Glomerular endothelial cell (primary cell): Measurements from ENCODE around the gene TBC1D2B. TPM values are rescaled to one million over a fixed set of nuclear protein-coding genes. Genes with fewer than 3 reads are reported as not detected.
"Not testable (repeated sequence)": the region's sequence is repeated elsewhere in the genome, so short reads cannot be mapped to it uniquely, and the experiment has no call there.

Experiments used
- DNase-seq: peaks from one replicate; pipeline ENCODE4 v3.0.0-alpha.2; 2011; ENCODE audit warnings: low read depth, low spot score; ENCODE audit errors: extremely low read depth
- total RNA-seq: library from RNA; depleted of rRNA; stranded (reverse); fragments of >200 nt; gene quantifications from 2 replicates; pipeline ENCODE4 v1.2.3, GENCODE V29; 2015

The TBC1D2B gene
- total RNA-seq, 1 donor from 2014 or later = 41.5 TPM

DNA sequence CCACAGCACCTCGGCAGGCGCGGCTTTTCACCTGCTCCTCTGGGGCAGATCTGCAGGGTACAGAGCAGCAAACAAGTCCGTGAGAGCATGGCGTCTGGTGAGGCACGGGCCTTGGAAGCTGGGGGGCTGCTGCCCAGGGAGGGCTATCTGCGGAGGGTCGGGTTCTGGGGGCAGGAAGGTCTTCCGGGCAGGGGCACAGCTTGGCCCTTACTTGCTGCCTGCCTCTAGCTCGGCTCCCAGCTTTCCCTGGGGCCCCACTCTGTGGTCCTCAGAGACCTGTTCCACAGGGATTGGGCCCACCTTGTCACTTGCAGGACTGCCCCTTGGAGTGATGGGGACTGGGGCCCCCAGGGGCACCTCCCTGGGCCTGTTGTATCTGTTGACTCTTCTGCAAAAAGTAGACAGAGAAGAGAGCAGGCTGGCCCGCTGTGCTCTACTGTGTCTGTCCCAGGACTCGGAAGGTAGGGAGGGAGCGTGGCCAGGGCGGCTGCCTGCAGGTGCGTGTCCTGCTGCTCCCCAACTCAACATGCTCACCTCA lies 84.1 kb downstream of the TBC1D2B start:
- DNase-seq = no peak

DNA sequence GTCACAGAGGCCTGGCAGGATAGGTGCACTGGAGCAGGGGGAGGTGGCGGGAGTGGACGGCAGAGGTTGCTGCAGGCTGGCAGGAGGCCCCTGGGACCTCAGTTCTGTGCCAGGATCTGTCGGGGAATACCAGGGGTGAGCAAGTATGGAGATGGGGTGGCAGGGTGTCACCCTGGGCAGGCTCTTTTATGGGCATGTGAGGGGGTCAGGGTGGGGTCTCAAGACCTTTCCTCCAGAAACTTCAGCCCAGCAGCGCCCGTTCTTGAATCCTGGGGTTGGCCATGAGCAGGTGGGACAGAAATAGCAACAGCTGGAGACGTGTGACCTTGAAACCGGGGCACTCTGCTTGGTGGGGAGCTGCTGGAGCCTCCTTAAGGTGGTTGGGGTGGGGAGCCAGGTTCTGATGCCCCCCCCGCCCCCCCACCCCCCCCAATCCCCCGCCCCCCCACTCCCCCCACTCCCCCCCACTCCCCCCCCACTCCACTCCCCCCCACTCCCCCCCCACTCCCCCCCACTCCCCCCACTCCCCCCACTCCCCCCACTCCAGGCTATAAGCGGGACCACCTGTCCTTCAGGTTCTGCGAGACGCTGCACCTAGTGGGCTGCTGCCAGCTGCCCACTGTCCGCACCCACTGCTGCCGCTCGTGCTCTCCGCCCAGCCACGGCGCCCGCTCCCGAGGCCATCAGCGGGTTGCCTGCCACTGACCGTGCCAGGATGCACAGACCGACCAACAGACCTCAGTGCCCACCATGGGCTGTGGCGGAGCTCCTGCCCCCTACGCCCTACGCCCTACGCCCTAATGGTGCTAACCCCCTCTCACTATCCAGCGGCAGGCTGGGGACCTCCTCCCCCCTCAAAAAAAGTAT lies 84.9 kb downstream of the TBC1D2B start:
- DNase-seq = no peak

DNA sequence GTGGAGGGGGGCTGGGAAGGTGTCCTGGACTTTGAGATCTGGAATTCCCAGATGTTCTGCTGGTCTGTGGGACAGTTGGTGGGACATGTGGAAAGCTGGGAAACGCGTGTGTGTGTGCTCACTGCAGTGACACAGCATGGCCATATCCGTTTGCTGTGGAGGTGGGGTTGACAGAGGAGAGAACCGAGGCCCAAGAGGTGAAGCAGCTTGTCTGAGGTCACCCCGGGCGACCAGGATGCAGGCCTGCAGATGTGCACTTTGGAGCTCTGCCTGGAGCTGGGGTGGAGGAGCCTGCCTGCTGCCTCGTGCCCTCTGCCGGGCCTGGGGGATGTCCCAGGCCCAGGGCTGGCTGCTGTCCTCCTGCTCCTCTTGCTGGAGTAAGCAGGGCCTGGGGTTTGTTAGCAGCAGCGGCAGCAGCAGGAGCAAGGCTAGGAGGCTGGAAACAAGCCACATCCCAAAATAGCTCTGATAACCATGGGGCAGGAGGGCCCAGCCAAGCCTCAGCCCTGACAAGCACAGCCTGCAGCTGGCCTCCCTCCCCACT lies 85.8 kb downstream of the TBC1D2B start:
- not testable (repeated sequence) for DNase-seq

DNA sequence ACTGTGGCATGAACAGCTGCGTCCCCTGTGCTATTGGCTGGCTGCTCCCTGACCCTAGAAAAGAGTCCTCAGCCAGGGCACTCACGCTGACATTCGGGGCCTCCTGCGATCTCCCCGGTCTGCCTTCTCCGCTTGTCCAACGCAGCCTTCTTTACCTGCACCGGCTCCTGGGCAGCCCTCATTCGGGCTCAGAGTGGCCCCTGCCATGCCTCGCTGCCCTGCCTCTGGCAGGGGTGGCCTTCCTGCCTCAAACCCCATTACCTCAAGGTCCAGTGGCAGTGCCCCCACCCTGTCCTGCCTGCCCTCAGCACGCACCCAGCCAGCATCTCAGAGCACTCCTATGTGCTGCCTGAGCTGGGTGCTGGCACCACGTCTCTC lies 86.5 kb downstream of the TBC1D2B start:
- no peak for DNase-seq

DNA sequence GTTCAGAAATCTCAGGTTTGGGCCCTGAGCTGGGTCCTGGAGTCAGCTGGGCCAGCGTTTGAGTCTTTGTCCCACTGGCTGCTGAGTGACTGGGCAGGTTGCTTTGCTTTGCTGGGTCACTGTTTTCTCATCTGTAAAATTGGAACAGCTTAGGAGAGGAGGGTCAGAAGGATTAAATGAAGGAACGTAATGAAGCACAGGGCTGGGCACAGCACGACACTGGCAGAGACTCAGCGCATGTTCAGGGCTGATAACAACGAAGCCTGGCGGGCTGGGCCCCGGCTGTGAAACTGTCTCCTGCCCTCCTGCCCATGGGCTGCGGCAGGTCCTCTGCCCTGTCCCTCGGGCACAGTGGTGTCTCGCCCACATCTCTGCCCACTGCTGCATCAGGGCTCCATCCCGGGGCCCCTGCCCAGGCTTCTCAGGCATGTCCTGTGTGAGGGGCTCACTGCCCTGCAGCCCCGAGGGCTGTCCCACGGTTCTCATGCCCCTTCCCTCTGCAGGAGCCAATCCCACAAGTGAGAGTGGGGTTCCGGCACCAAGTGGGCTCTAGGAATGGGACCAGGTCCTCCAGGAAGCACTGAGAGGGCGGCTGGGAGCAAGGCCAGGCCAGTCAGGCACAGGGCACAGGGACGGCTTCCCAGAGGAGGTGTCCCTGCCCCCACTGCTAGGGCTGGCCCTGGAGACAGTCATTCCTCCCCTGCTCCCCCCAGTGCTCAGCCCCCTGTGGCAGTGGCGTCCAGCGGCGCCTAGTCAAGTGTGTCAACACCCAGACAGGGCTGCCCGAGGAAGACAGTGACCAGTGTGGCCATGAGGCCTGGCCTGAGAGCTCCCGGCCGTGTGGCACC lies 88.0 kb downstream of the TBC1D2B start:
- DNase-seq = no peak

DNA sequence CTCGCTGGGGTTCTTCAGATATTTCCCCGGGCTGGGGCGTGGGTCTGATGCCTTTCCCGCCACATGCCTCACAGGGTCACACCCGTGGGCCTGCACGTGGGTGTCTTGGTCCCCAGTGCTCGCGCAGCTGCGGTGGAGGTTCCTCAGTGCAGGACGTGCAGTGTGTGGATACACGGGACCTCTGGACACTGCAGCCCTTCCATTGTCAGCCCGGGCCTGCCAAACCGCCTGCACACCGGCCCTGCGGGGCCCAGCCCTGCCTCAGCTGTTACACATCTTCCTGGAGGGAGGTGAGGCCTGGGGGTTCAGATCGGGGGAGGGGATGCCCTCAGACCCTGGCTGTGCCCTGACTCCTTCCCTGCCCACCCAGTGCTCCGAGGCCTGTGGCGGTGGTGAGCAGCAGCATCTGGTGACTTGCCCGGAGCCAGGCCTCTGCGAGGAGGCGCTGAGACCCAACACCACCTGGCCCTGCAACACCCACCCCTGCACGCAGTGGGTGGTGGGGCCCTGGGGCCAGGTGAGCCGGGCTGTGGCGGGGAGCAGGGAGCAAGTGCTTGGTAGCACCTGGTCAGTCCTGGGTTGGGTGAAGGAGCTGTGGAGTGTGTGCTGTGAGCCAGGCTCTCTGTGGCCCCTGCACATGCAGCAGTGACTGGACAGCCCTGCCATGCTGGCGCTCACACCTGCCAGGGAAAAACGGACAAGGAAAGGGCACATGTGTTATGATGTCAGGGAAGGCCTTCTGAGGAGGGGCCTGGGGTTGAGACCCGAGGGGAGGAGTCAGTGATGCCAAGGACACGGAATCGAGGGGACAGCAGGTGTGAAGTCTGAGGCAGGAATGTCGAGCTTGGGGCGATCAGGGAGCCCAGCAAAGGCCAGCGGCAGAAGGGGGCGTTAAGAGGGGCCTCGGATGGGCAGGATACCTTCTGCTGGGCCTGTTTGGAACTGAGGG lies 88.9 kb downstream of the TBC1D2B start:
- no peak for DNase-seq

DNA sequence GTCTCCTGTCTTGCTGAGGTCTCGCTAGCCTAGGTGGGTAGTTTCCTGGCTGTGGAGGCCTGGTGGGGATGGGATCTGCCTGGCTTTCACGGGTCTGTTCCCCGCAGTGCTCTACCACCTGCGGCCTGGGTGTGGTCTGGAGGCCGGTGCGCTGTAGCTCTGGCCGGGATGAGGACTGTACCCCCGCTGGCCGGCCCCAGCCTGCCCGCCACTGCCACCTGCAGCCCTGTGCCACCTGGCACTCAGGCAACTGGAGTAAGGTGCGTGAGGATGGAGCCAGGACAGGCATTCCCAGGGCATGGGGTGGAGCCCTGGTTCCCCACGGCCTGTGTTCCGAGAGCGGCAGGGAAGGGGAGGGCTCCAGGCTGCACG lies 89.8 kb downstream of the TBC1D2B start:
- not testable (repeated sequence) for DNase-seq

DNA sequence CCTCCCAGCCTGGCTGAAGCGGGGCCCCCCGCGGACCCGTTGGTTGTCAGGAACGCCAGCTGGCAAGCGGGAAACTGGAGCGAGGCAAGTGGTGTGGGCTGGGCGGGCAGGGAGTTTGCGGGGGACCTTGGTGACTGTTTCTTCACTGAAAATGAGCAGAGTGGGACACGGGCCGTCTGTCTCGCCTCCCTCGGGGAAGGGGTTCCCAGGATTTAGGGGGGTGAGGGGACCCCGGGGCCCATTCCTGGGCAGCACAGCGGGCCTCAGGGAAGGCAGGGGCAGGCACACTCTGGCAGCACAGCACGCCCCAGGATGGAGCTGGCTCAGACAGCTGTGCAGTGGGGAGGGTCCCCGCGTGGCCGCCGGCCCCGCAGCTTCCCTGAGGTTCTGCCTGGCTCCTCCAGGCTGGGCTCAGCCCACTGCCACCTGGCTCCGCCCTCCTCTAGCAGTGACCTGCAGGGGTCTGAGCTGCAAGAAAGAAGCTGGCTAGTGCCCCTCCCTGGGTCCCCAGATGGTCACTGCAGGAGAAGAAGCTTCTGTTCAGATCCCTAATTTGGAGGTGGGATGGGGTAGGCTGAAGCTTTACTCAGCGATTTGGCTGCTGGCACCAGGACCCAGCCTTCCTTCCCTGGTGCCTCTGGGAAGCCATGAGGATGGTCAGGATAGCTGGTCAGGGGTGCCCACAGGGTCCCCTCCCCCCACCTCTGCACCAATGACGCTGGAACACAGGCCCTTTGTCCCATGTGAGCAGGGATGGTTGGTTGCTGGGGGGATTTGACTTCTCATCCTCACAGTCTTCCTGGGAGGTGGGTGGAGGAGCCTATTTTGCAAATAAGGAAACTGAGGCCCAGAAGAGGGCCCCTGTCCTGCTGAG lies 90.4 kb downstream of the TBC1D2B start:
- DNase-seq = no peak

DNA sequence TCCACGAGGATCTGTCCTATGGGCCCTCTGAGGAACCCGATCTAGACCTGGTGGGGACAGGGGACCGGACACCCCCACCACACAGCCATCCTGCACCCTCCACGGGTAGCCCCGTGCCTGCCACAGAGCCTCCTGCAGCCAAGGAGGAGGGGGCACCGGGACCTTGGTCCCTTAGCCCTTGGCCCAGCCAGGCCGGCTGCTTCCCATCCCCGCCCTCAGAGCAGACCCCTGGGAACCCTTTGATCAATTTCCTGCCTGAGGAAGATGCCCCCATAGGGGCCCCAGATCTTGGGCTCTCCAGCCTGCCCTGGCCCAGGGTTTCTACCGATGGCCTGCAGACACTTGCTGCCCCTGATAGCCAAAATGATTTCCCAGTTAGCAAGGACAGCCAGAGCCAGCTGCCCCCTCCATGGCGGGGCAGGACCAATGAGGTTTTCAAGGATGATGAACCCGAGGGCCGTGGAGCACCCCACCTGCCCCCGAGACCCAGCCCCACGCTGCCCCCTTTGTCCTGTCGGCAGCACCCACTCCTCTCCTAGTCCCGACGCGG lies 91.5 kb downstream of the TBC1D2B start:
- no peak for DNase-seq

DNA sequence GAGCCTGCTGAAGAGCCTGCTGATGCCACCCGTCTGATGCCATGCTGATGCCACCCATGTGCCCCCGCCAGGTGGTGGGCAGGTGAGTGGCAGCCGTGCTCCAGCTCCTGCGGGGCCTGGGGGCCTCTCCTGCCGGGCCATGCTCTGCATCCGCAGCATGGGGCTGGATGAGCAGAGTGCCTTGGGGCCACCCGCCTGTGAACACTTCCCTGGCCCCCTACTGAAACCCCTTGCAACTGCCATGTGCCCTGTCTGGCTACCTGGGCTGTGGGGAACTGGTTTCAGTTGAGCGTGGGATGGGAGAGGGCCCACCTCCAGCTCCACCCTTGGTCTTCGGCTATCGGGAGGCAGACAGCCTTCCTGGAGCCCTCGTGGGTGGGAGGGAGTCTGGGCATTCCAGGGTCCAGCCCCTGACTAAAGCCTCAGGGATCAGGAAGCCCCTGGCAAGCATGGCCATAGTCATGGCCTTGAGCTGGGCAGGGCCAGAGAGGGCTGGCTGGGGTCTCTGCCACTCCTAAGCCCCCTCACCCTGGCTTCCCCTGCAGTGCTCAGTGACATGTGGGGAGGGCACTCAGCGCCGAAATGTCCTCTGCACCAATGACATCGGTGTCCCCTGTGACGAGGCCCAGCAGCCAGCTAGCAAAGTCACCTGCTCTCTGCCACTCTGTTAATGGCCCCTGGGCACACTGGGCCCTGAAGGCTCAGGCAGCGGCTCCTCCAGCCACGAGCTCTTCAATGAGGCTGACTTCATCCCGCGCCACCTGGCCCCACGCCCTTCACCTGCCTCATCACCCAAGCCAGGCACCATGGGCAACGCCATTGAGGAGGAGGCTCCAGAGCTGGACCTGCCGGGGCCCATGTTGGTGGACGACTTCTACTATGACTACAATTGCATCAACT lies 92.2 kb downstream of the TBC1D2B start:
- no peak for DNase-seq

DNA sequence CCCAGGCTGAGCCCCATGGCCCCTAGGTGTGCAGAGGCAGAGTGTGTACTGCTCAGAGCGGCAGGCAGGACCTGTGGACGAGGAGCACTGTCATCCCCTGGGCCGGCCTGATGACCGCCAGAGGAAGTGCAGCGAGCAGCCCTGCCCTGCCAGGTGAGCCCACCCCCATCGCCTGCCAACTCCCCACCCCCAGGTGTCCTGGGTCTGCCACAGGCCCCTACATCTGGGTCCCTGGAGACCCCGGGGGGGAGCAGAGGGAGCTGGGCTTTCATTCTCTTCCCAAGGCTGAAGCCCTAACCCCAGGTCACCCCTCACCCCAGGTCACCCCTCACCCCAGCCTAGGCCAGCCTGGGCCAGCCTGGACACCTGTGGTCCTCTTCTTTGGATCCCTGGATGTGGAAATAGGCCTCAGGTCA lies 93.1 kb downstream of the TBC1D2B start:
- no peak for DNase-seq

DNA sequence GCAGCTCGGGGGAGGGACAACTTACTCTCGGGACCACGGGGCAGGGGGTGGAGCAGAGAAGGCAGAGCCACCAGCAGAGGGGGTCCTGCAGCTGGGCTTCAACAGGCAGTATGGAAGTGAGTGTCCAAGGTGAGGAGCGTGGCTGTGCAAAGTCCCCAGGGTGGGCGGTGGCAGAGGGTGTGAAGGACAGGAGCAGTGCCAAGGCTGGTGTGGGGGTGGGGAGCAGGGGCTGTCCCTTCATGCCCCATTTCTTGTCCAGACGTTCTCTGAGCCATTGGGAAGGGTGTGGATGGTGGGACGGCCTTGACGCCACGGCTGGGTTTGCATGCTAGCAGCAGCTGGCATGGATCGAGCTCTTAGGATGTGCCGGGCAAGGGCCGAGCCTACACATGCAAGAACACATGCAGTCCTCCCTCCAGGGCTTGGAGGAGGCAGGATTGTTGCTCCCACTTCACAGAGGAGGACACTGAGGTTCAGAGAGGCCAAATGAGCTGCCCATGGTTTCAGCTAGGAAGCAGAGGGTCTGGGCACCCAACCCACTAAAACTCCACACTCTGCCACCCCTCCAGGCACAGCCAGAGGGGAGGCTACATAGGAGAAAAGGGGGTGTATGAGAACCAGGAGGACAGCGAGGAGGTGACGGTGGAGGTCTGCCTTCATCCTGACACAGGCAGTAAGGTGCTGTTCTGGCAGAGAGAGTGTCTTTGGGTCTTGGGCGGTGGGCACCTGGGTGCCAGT lies 93.6 kb downstream of the TBC1D2B start:
- no peak for DNase-seq

DNA sequence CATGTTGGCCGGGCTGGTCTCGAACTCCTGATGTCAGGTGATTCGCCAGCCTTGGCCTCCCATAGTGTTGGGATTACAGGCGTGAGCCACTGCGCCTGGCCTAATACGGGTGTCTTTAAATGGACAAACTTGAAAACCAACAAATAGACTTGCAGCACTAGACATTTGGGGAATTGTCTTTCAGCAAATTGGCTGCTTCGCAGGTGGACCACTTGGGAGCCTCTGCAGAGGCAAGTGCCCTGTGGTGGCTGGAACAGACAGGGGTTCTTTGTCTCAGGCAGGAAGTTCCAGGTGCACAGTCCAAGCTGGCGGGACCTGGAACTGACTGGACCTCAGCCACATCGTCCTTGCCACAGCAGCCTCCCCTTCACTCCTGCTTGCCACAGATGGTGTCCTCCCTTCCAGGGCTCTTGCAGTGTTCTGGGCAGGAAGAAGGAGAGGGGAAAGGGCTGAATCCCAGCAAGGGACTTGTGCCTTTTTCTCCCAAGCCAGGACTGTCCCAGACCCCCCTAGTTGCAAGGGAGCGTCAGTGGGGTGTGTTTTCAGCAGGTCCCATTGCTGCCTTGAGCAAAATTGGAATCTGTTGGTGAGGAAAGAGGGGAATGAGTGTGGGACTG lies 94.3 kb downstream of the TBC1D2B start:
- no peak for DNase-seq

DNA sequence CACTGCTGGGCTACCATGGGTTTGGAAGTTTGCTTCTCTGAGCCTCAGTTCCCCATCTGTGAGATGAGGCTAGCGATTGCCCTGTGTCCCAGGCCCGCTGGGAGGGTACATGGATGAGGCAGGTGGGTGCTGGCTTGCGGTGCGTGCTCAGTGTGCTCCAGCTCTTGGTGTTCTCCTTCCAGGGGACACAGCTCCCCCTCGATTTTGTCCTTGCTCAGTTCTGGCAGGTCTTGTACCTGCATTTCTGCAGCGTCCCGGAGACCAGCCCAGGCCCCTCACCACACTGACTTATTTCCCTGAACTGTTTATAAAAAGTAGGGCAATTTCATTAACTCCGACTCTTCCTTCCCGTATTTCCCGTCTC lies 95.4 kb downstream of the TBC1D2B start:
- DNase-seq = no peak

DNA sequence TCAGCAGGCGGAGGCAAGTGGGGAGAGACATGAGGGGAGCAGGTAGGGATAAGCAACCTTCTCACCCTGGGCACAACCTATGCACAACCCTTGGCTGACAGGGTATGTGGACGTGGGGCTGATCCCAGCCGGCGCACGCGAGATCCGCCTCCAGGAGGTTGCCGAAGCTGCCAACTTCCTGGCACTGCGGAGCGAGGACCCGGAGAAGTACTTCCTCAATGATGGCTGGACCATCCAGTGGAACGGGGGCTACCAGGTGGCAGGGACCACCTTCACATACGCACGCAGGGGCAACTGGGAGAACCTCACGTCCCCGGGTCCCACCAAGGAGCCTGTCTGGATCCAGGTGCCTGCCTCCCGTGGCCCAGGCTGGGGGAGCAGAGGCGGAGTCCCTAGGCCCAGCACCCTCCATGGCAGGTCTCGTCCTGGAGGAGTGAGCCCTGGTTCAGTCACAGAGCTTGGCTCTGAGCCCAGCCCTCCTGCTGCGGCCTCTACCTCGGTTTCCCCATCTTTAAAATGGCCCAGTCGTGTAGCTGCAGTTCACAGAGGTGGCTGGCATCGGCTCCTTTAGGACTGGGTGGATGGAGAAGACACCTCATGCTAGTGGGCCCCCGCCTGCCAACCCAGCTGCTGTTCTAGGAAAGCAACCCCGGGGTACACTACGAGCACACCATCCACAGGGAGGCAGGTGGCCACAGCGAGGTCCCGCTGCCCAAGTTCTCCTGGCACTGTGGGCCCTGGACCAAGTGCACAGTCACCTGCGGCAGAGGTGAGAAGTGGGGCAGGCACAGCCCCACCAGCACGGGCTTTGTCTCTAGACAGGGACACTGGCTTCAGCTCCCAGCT lies 96.0 kb downstream of the TBC1D2B start:
- DNase-seq = no peak

DNA sequence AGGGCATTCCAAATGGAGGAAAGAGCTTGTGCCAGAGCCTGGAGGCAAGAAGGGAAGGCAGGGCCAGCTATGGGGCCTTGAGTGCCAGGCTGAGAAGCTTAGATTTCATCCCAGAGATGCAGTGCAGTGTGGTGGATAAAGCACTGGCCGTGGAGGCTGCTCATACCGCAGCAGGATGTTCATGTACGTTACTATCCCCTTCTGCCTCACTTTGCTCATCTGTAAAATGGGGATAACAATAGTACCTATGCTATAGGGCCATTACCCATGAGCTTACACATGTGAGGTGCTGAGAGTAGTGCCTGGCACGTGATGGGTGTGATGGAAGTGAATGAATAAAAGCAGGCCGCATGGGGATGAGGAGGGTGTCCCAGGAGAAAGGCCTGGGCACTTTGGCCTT lies 96.8 kb downstream of the TBC1D2B start:
- DNase-seq = not testable (repeated sequence)
